Frontal cortex (tissue), 4 donors: ENCODE measurements around the gene JMJD1C. TPM values are rescaled to one million over a fixed set of nuclear protein-coding genes. Genes with fewer than 3 reads are reported as not detected.

Experiments
- DNase-seq, 2 donors: peaks; one replicate each; pipeline ENCODE4 v3.0.0; 2012; ENCODE audit warnings: low spot score in 2 of 2
- FAIRE-seq: peaks from 2 replicates; lab custom pipeline; 2012; peaks lifted over from hg19 to GRCh38; lab: Jason Lieb, UNC
- total RNA-seq: library from RNA; depleted of rRNA; stranded (reverse); fragments of >200 nt; gene quantifications from one replicate; pipeline ENCODE4 v1.2.3, GENCODE V29; 2014
- donor health status: control.
- donor health status: control.
- donor health status: control.

The JMJD1C gene
- total RNA-seq, 1 donor from 2014 or later = 165 TPM

- DNase-seq (no peak), FAIRE-seq (no peak)
Measured at GRCh38 chr10:63481815-63482421, 16.1 kb upstream of the JMJD1C start.

GRCh38 chr10:63480237-63480636 lies 14.5 kb upstream of the JMJD1C start:
- FAIRE-seq (no peak), DNase-seq (no peak)

GRCh38 chr10:63478564-63478963 lies 12.8 kb upstream of the JMJD1C start:
- FAIRE-seq (no peak), DNase-seq (no peak)

GRCh38 chr10:63477927-63478326 lies 12.2 kb upstream of the JMJD1C start:
- FAIRE-seq (no peak), DNase-seq (no peak)

GRCh38 chr10:63474488-63474887 lies 8.7 kb upstream of the JMJD1C start:
- no peak for DNase-seq
- FAIRE-seq = no peak

- FAIRE-seq (no peak), DNase-seq (no peak)
Measured at GRCh38 chr10:63470928-63471327, 5.2 kb upstream of the JMJD1C start.

GRCh38 chr10:63468947-63469346 lies 3.2 kb upstream of the JMJD1C start:
- DNase-seq (no peak), FAIRE-seq (no peak)

- FAIRE-seq (no peak), DNase-seq (no peak)
Measured at GRCh38 chr10:63467841-63468240, 2.1 kb upstream of the JMJD1C start.

- FAIRE-seq (no peak), DNase-seq (peak; percentile 28 to 55)
Measured at GRCh38 chr10:63466144-63466935, 563 bp upstream of the JMJD1C start.

- peak; percentile 14 to 27 for DNase-seq
- no peak for FAIRE-seq
Measured at GRCh38 chr10:63464402-63465292, 1.1 kb downstream of the JMJD1C start.

GRCh38 chr10:63462442-63462841 lies 3.3 kb downstream of the JMJD1C start:
- no peak for FAIRE-seq

GRCh38 chr10:63458177-63458576 lies 7.6 kb downstream of the JMJD1C start:
- DNase-seq (no peak), FAIRE-seq (no peak)

More at GRCh38 chr10:63462442-63462841, 3.3 kb downstream of the JMJD1C start:
- no peak for DNase-seq

GRCh38 chr10:63457594-63457993 lies 8.2 kb downstream of the JMJD1C start:
- FAIRE-seq = no peak

GRCh38 chr10:63456437-63457210 lies 9.2 kb downstream of the JMJD1C start:
- DNase-seq (no peak), FAIRE-seq (no peak)

More at GRCh38 chr10:63457594-63457993, 8.2 kb downstream of the JMJD1C start:
- DNase-seq = no peak

- FAIRE-seq (no peak), DNase-seq (no peak)
Measured at GRCh38 chr10:63455507-63455906, 10.3 kb downstream of the JMJD1C start.

GRCh38 chr10:63454631-63455030 lies 11.1 kb downstream of the JMJD1C start:
- no peak for DNase-seq
- no peak for FAIRE-seq

- FAIRE-seq (no peak), DNase-seq (no peak)
Measured at GRCh38 chr10:63452524-63452923, 13.3 kb downstream of the JMJD1C start.

- no peak for DNase-seq
- no peak for FAIRE-seq
Measured at GRCh38 chr10:63446716-63447440, 18.9 kb downstream of the JMJD1C start.

GRCh38 chr10:63441404-63441803 lies 24.4 kb downstream of the JMJD1C start:
- FAIRE-seq (no peak), DNase-seq (no peak)
